Upper lobe of right lung (tissue), 1 donor: ENCODE measurements around the gene YRDC. TPM values are rescaled to one million over a fixed set of nuclear protein-coding genes. Genes with fewer than 3 reads are reported as not detected.

Source experiments
- ATAC-seq: fragments of 200-7000 bp; cut with Tn5 transposase; one replicate; pipeline ENCODE4 v1.9.1; 2020; ENCODE audit warnings: mild to moderate bottlenecking, moderate library complexity
- DNase-seq: peaks from one replicate; pipeline ENCODE4 v3.0.0-alpha.2; 2020
- H3K27ac ChIP-seq: fragments of 200-600 bp; one replicate; pipeline ENCODE4 v1.8.0; 2022
- H3K27me3 ChIP-seq: fragments of 200-600 bp; one replicate; pipeline ENCODE4 v1.8.0; 2022; ENCODE audit warnings: mild to moderate bottlenecking
- H3K36me3 ChIP-seq: fragments of 200-600 bp; one replicate; pipeline ENCODE4 v1.8.0; 2022
- H3K4me1 ChIP-seq: fragments of 200-600 bp; one replicate; pipeline ENCODE4 v1.8.0; 2022
- H3K4me3 ChIP-seq: fragments of 200-600 bp; one replicate; pipeline ENCODE4 v1.8.0; 2022; ENCODE audit warnings: mild to moderate bottlenecking
- H3K9me3 ChIP-seq: fragments of 200-600 bp; one replicate; pipeline ENCODE4 v1.8.0; 2022
- intact Hi-C: fragments of 100-400 bp; cut with DNase I; formaldehyde crosslinking; loops from one replicate; pipeline ENCODE4 v1.11.0; 2022
- total RNA-seq: library from RNA; stranded (reverse); fragmentation: NEBNext Ultra II Directional; extraction: Animal tissue kit (Norgen Biotek cat#: 25700); gene quantifications from one replicate; pipeline ENCODE4 v1.2.1, GENCODE V29; 2021
- TF ChIP-seq, protein P1 (sequence below): fragments of 200-600 bp; IDR thresholded peaks from one replicate; pipeline ENCODE4 v1.8.0; 2022; ENCODE audit warnings: antibody characterized with exemption
- donor health status: DM: no; HTN: yes; CAD: no; lungs with severe emphysema.

Gene YRDC
- total RNA-seq, 1 donor from 2014 or later, result 14.8 TPM

- H3K27ac ChIP-seq, result peak overlapping the region; percentile 14
- ATAC-seq (no peak), DNase-seq (no peak)
- H3K4me3 ChIP-seq, result no peak overlapping the region
- TF ChIP-seq, protein P1, sequence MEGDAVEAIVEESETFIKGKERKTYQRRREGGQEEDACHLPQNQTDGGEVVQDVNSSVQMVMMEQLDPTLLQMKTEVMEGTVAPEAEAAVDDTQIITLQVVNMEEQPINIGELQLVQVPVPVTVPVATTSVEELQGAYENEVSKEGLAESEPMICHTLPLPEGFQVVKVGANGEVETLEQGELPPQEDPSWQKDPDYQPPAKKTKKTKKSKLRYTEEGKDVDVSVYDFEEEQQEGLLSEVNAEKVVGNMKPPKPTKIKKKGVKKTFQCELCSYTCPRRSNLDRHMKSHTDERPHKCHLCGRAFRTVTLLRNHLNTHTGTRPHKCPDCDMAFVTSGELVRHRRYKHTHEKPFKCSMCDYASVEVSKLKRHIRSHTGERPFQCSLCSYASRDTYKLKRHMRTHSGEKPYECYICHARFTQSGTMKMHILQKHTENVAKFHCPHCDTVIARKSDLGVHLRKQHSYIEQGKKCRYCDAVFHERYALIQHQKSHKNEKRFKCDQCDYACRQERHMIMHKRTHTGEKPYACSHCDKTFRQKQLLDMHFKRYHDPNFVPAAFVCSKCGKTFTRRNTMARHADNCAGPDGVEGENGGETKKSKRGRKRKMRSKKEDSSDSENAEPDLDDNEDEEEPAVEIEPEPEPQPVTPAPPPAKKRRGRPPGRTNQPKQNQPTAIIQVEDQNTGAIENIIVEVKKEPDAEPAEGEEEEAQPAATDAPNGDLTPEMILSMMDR, result no peak
- intact Hi-C loops, result no loop called here
- H3K9me3 ChIP-seq, result no peaks in the 10 kb centered on the region
- H3K36me3 ChIP-seq, result peaks cover 15% of the 10 kb centered on the region
- no peaks in the 10 kb centered on the region for H3K27me3 ChIP-seq
- H3K4me1 ChIP-seq, result peaks cover 50% of the 10 kb centered on the region
Observed at GRCh38 chr1:37850352-37850955, 42.4 kb upstream of the YRDC start.

- H3K4me1 ChIP-seq, result peaks cover 45% of the 10 kb centered on the region
- no peak for DNase-seq
- H3K4me3 ChIP-seq, result no peak overlapping the region
- H3K27ac ChIP-seq, result no peak overlapping the region
- H3K36me3 ChIP-seq, result peaks cover 7% of the 10 kb centered on the region
- TF ChIP-seq, protein P1, result no peak
- intact Hi-C loops, result no loop called here
- no peaks in the 10 kb centered on the region for H3K9me3 ChIP-seq
- ATAC-seq, result no peak
- H3K27me3 ChIP-seq, result no peaks in the 10 kb centered on the region
Observed at GRCh38 chr1:37849480-37849879, 41.5 kb upstream of the YRDC start.

- peaks cover 39% of the 10 kb centered on the region for H3K4me1 ChIP-seq
- no peaks in the 10 kb centered on the region for H3K9me3 ChIP-seq
- no peak for ATAC-seq
- intact Hi-C loops, result no loop called here
- no peak overlapping the region for H3K27ac ChIP-seq
- no peaks in the 10 kb centered on the region for H3K27me3 ChIP-seq
- H3K36me3 ChIP-seq, result no peaks in the 10 kb centered on the region
- TF ChIP-seq, protein P1, result no peak
- no peak overlapping the region for H3K4me3 ChIP-seq
- no peak for DNase-seq
Observed at GRCh38 chr1:37846647-37847339, 38.8 kb upstream of the YRDC start.

DNA sequence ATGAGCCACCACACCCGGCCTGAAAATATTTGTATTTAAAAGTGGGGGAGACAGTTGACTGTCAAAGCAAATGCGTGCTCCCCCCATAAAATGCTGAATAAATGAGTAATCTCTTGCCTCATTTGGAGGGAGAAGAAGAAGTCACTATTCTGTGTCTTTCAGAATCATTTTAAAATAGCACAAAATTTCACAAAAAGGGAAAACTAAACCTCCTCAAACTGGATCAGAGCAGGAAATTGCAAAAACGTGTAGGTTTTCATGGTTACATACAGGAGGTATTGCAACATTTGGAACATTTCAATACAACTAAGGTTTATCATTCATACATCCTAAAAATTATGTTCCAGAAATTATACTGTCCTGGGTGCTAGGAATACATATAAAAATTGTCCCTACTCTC lies 37.8 kb upstream of the YRDC start:
- intact Hi-C loops, result no loop called here
- H3K27ac ChIP-seq, result no peak overlapping the region
- DNase-seq, result no peak
- no peak overlapping the region for H3K4me3 ChIP-seq
- H3K27me3 ChIP-seq, result no peaks in the 10 kb centered on the region
- no peaks in the 10 kb centered on the region for H3K36me3 ChIP-seq
- peak; percentile 52 for ATAC-seq
- TF ChIP-seq, protein P1, result no peak
- H3K9me3 ChIP-seq, result no peaks in the 10 kb centered on the region
- peaks cover 30% of the 10 kb centered on the region for H3K4me1 ChIP-seq

GRCh38 chr1:37845049-37845646 lies 37.1 kb upstream of the YRDC start:
- Histone ChIP-seq H3K9me3 (no peaks in the 10 kb centered on the region), H3K4me1 (peaks cover 23% of the 10 kb centered on the region), H3K27ac (no peak overlapping the region), H3K4me3 (no peak overlapping the region), H3K27me3 (no peaks in the 10 kb centered on the region), H3K36me3 (peaks cover 2% of the 10 kb centered on the region)
- intact Hi-C loops, result no loop called here
- DNase-seq (no peak), ATAC-seq (no peak)
- TF ChIP-seq, protein P1, result no peak
